Measurements from ENCODE around the gene COLEC12. TPM values are rescaled to one million over a fixed set of nuclear protein-coding genes. Genes with fewer than 3 reads are reported as not detected.

The COLEC12 gene
- total RNA-seq, 1 experiment from 2014 or later, result 0.03 TPM

GRCh38 chr18:422966-423365, 77.5 kb downstream of the COLEC12 start:
- DNase-seq (ENCODE audit: low read depth, low spot score) (no peak), ATAC-seq (no peak)
- no peak overlapping the region for H3K27ac ChIP-seq (ENCODE audit: low read length)
- ChIA-PET CTCF (no interaction called here), POLR2A (no interaction called here)
- no peaks in the 10 kb centered on the region for H3K9me3 ChIP-seq (ENCODE audit: control insufficient read depth, insufficient read depth, low read depth, low read length)
- H3K27me3 ChIP-seq (ENCODE audit: control insufficient read depth, insufficient read depth, low read length), result no peaks in the 10 kb centered on the region
- H3K4me3 ChIP-seq (ENCODE audit: low read depth in 2 of 2, low read length in 2 of 2), result no peak overlapping the region
- no peaks in the 10 kb centered on the region for H3K4me1 ChIP-seq (ENCODE audit: control insufficient read depth, insufficient read depth, low read length)
- in situ Hi-C loops (cut with HindIII; ENCODE audit: low pct_unique_long_range_greater_than_20kb, low sequenced_read_pairs), result no loop called here
- H3K36me3 ChIP-seq (ENCODE audit: control insufficient read depth, insufficient read depth, low read length), result no peaks in the 10 kb centered on the region
- no peak for TF ChIP-seq POLR2AphosphoS5 (IDR thresholded peaks at IDR 0.05; ENCODE audit: low read depth, low read length)
- TF ChIP-seq CTCF (IDR thresholded peaks at IDR 0.05), result no peak
- TF ChIP-seq SIN3A (IDR thresholded peaks at IDR 0.05; ENCODE audit: borderline replicate concordance, insufficient read depth, low read depth, low read length), result no peak
- no peak for TF ChIP-seq REST (IDR thresholded peaks at IDR 0.05; ENCODE audit: insufficient read depth in 1 of 2, low read depth in 2 of 2, low read length in 1 of 2)
- no peak for TF ChIP-seq TCF7L2 (IDR thresholded peaks at IDR 0.05; ENCODE audit: low read depth, low read length)
- BruUV-seq (replicated peaks), result no TSS peak
- intact Hi-C loops (cut with micrococcal nuclease; ENCODE audit: unreplicated experiment), result no loop called here

DNA sequence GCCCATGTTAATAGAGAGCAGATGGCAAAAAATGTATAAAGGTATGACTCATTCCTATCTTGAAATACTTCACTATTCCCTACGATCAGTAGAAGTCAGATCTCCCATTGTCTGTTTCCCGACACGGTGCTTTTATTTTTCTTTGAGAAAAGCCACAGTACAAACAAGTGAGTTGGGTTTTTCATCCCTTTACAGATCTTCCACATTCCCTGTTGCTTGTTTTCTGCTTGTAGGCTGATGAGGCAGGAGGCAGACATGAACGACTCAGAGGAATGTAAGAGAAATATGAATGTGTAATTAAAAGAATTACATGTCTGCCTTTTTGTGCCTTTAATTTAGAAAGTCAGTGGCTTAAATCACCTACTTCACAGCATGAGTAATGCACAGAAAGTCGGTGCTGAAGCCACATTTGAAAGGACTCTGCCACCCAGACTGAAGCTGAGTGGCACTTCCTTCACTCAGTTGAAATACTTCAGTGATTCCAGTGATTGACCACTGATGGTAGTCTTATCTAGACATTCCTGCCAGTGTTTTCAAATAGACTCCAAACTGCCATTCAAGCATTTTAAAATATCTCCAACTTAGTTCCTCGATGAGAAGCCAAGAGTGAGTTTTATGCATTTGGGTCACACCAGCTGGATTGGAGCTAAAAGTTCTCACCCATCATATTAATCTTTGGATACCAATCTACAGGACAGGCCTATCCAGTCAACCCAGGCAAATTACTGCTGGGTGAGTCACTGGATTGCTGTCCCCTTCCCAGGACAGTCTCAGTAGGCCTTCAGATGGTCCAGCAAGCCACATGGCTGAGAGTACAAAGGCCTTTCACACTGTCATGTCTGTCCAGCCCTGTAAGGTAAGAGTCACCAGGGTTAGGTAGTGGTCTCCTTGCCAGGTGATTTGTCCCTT, 79.0 kb downstream of the COLEC12 start:
- no peak for ATAC-seq
- POLR2A ChIA-PET, result no interaction called here
- no peak overlapping the region for H3K27ac ChIP-seq (ENCODE audit: low read length)

More for the DNA sequence above, 79.0 kb downstream of the COLEC12 start:
- BruUV-seq (replicated peaks), result no TSS peak
- Histone ChIP-seq H3K4me3 (ENCODE audit: low read depth in 2 of 2, low read length in 2 of 2) (no peak overlapping the region), H3K4me1 (ENCODE audit: control insufficient read depth, insufficient read depth, low read length) (no peaks in the 10 kb centered on the region), H3K27me3 (ENCODE audit: control insufficient read depth, insufficient read depth, low read length) (no peaks in the 10 kb centered on the region), H3K36me3 (ENCODE audit: control insufficient read depth, insufficient read depth, low read length) (no peaks in the 10 kb centered on the region), H3K9me3 (ENCODE audit: control insufficient read depth, insufficient read depth, low read depth, low read length) (no peaks in the 10 kb centered on the region)
- CTCF ChIA-PET, result interaction anchor here (0.6 kb wide), 1 partner anchor 109 kb away, joined by 3 read pairs; no protein-coding TSS in a partner anchor
- DNase-seq (ENCODE audit: low read depth, low spot score), result no peak
- TF ChIP-seq SIN3A (IDR thresholded peaks at IDR 0.05; ENCODE audit: borderline replicate concordance, insufficient read depth, low read depth, low read length), result no peak
- TF ChIP-seq POLR2AphosphoS5 (IDR thresholded peaks at IDR 0.05; ENCODE audit: low read depth, low read length), result no peak
- no peak for TF ChIP-seq CTCF (IDR thresholded peaks at IDR 0.05)
- TF ChIP-seq REST (IDR thresholded peaks at IDR 0.05; ENCODE audit: insufficient read depth in 1 of 2, low read depth in 2 of 2, low read length in 1 of 2), result no peak
- no peak for TF ChIP-seq TCF7L2 (IDR thresholded peaks at IDR 0.05; ENCODE audit: low read depth, low read length)
- in situ Hi-C loops (cut with HindIII; ENCODE audit: low pct_unique_long_range_greater_than_20kb, low sequenced_read_pairs) (no loop called here), intact Hi-C loops (cut with micrococcal nuclease; ENCODE audit: unreplicated experiment) (no loop called here)

Data from Panc1 (cell line).